ENCODE measurements around the gene KIAA0825.

- no peak for TF ChIP-seq CTCF (IDR thresholded peaks at IDR 0.05; ENCODE audit: poor library complexity, severe bottlenecking)
- TF ChIP-seq SMC3 (conservative IDR thresholded peaks at IDR 0.05; ENCODE audit: poor library complexity), result no peak
- TF ChIP-seq EZH2 (IDR thresholded peaks at IDR 0.05; ENCODE audit: borderline replicate concordance, insufficient read depth, low read length, poor library complexity, severe bottlenecking), result no peak
- TF ChIP-seq EP300 (conservative IDR thresholded peaks at IDR 0.05; ENCODE audit: poor library complexity, severe bottlenecking), result no peak
- TF ChIP-seq POLR2AphosphoS5 (IDR thresholded peaks at IDR 0.05), result no peak
- TF ChIP-seq REST (IDR thresholded peaks at IDR 0.05; ENCODE audit: borderline replicate concordance), result no peak
- TF ChIP-seq MXI1 (conservative IDR thresholded peaks at IDR 0.05; ENCODE audit: poor library complexity, severe bottlenecking), result no peak
- no peak for TF ChIP-seq TAF1 (IDR thresholded peaks at IDR 0.05; ENCODE audit: low read depth)
Observed at GRCh38 chr5:94192658-94193391, 425.6 kb downstream of the KIAA0825 start.
